Vagina (tissue), 2 donors: ENCODE data around the gene ANO9. TPM values are rescaled to one million over a fixed set of nuclear protein-coding genes. Genes with fewer than 3 reads are reported as not detected.
"Not testable (repeated sequence)": the region's sequence is repeated elsewhere in the genome, so short reads cannot be mapped to it uniquely, and the experiment has no call there.

ENCODE experiments used
- DNase-seq, 2 donors: peaks; one replicate each; pipeline ENCODE4 v3.0.0-alpha.2; 2017; ENCODE audit errors: extremely low spot score in 2 of 2
- H3K27ac ChIP-seq: fragments of 200-600 bp; sonication (generic); one replicate; pipeline ENCODE4 v1.5.1; 2019
- H3K27me3 ChIP-seq: fragments of 200-600 bp; sonication (generic); one replicate; pipeline ENCODE4 v1.5.1; 2019
- H3K36me3 ChIP-seq, 2 donors: fragments of 200-600 bp; sonication (generic); one replicate each; pipeline ENCODE4 v1.5.1; 2017 to 2019
- H3K4me1 ChIP-seq: fragments of 200-600 bp; sonication (generic); one replicate; pipeline ENCODE4 v1.5.1; 2019
- H3K4me3 ChIP-seq, 2 donors: fragments of 200-600 bp; sonication (generic); 1 replicate in 1 of 2; 2 replicates in 1 of 2; pipeline ENCODE4 v1.5.1; 2016 to 2019
- H3K9me3 ChIP-seq: fragments of 200-600 bp; sonication (generic); one replicate; pipeline ENCODE4 v1.5.1; 2019
- CTCF ChIP-seq, 3 experiments: fragments of 450-650 bp in 2 of 3; fragments of 200-600 bp in 1 of 3; sonication (generic) in 1 of 3; IDR thresholded peaks; one replicate each; pipeline ENCODE4 v1.5.1; 2017 to 2019; ENCODE audit warnings: antibody characterized with exemption in 3 of 3, mild to moderate bottlenecking in 2 of 3, moderate library complexity in 2 of 3
- POLR2A ChIP-seq, 2 donors: fragments of 450-650 bp; IDR thresholded peaks; one replicate each; pipeline ENCODE4 v1.6.1; 2017; ENCODE audit warnings: antibody characterized with exemption in 2 of 2, mild to moderate bottlenecking in 2 of 2, moderate library complexity in 2 of 2
- POLR2AphosphoS5 ChIP-seq, 2 donors: sonication (generic); formaldehyde crosslinking; IDR thresholded peaks; one replicate each; pipeline ENCODE4 v1.9.0; 2017; ENCODE audit warnings: antibody characterized with exemption in 2 of 2, mild to moderate bottlenecking in 2 of 2, low read depth in 1 of 2; ENCODE audit not compliant: insufficient read depth in 1 of 2
- intact Hi-C: fragments of 100-400 bp; cut with DNase I; formaldehyde crosslinking; loops from one replicate; pipeline ENCODE4 v1.15.1; 2023
- total RNA-seq: library from RNA; depleted of rRNA; stranded (reverse); fragments of >200 nt; gene quantifications from one replicate; pipeline ENCODE4 v1.2.3, GENCODE V29; 2016

The ANO9 gene
- total RNA-seq, 1 donor from 2014 or later, result 12.0 TPM

- H3K4me3 ChIP-seq, result peak overlapping the region; percentile 44 to 50
- TF ChIP-seq POLR2A (IDR thresholded peaks at IDR 0.05) (no peak), CTCF (IDR thresholded peaks at IDR 0.05) (no peak), POLR2AphosphoS5 (IDR thresholded peaks at IDR 0.05; ENCODE audit: insufficient read depth in 1 of 2, low read depth in 1 of 2) (no peak)
- intact Hi-C loops, result no loop called here
- no peaks in the 10 kb centered on the region for H3K36me3 ChIP-seq
- peaks cover 38% of the 10 kb centered on the region for H3K4me1 ChIP-seq
- H3K9me3 ChIP-seq, result no peaks in the 10 kb centered on the region
- no peak for DNase-seq
- no peaks in the 10 kb centered on the region for H3K27me3 ChIP-seq
- H3K27ac ChIP-seq, result peak overlapping the region; percentile 56
These were observed 26.2 kb downstream of the ANO9 start for GRCh38 chr11:415640-416041.

GRCh38 chr11:414318-414857 is 27.4 kb downstream of the ANO9 start:
- Histone ChIP-seq H3K4me3 (peak overlapping the region; percentile 44 to 50), H3K9me3 (no peaks in the 10 kb centered on the region), H3K27me3 (no peaks in the 10 kb centered on the region), H3K27ac (no peak overlapping the region), H3K4me1 (peaks cover 38% of the 10 kb centered on the region), H3K36me3 (no peaks in the 10 kb centered on the region)
- TF ChIP-seq CTCF (IDR thresholded peaks at IDR 0.05) (no peak), POLR2AphosphoS5 (IDR thresholded peaks at IDR 0.05; ENCODE audit: insufficient read depth in 1 of 2, low read depth in 1 of 2) (no peak), POLR2A (IDR thresholded peaks at IDR 0.05) (no peak)
- no peak for DNase-seq
- intact Hi-C loops, result no loop called here

- Histone ChIP-seq H3K27me3 (no peaks in the 10 kb centered on the region), H3K27ac (no peak overlapping the region), H3K36me3 (no peaks in the 10 kb centered on the region), H3K4me3 (no peak overlapping the region), H3K9me3 (no peaks in the 10 kb centered on the region), H3K4me1 (peaks cover 38% of the 10 kb centered on the region)
- no peak for DNase-seq
- no peak for TF ChIP-seq POLR2A (IDR thresholded peaks at IDR 0.05)
- TF ChIP-seq CTCF (IDR thresholded peaks at IDR 0.05), result no peak
- TF ChIP-seq POLR2AphosphoS5 (IDR thresholded peaks at IDR 0.05; ENCODE audit: insufficient read depth in 1 of 2, low read depth in 1 of 2), result no peak
- intact Hi-C loops, result no loop called here
These were observed 28.4 kb downstream of the ANO9 start for GRCh38 chr11:413120-414081.

- no peak for TF ChIP-seq POLR2A (IDR thresholded peaks at IDR 0.05)
- TF ChIP-seq POLR2AphosphoS5 (IDR thresholded peaks at IDR 0.05; ENCODE audit: insufficient read depth in 1 of 2, low read depth in 1 of 2), result no peak
- intact Hi-C loops, result no loop called here
- no peak for DNase-seq
- Histone ChIP-seq H3K4me1 (peaks cover 34% of the 10 kb centered on the region), H3K9me3 (no peaks in the 10 kb centered on the region), H3K27ac (no peak overlapping the region), H3K4me3 (no peak overlapping the region), H3K36me3 (no peaks in the 10 kb centered on the region), H3K27me3 (no peaks in the 10 kb centered on the region)
These were observed 29.1 kb downstream of the ANO9 start for GRCh38 chr11:412641-413119.

GRCh38 chr11:411520-411919 is 30.3 kb downstream of the ANO9 start:
- DNase-seq, H3K4me3 ChIP-seq, H3K9me3 ChIP-seq, H3K27ac ChIP-seq, H3K27me3 ChIP-seq, H3K36me3 ChIP-seq, intact Hi-C loops: not testable (repeated sequence)
- peaks cover 33% of the 10 kb centered on the region for H3K4me1 ChIP-seq

GRCh38 chr11:410711-411110 is 31.1 kb downstream of the ANO9 start:
- H3K27ac ChIP-seq, H3K36me3 ChIP-seq, H3K9me3 ChIP-seq, H3K4me3 ChIP-seq, intact Hi-C loops, H3K27me3 ChIP-seq, DNase-seq: not testable (repeated sequence)
- H3K4me1 ChIP-seq, result peaks cover 33% of the 10 kb centered on the region
